Neural cell (in vitro differentiated cells): ENCODE measurements around the gene PHIP.

Source experiments
- EP300 ChIP-seq: fragments of 450-650 bp; conservative IDR thresholded peaks from 2 replicates; pipeline ENCODE4 v1.6.1; 2014; ENCODE audit warnings: antibody characterized with exemption, mild to moderate bottlenecking, moderate library complexity; ENCODE audit not compliant: poor library complexity, severe bottlenecking
- EZH2 ChIP-seq: fragments of 200-600, 300-800 bp; shearing (Covaris generic), sonication (generic); IDR thresholded peaks from 2 replicates; pipeline ENCODE4 v1.6.1; 2014; ENCODE audit warnings: antibody characterized with exemption, low read length, borderline replicate concordance, mild to moderate bottlenecking; ENCODE audit not compliant: insufficient read depth, poor library complexity, severe bottlenecking
- MXI1 ChIP-seq: fragments of 450-650 bp; conservative IDR thresholded peaks from 2 replicates; pipeline ENCODE4 v1.6.1; 2014; ENCODE audit warnings: antibody characterized with exemption, mild to moderate bottlenecking; ENCODE audit not compliant: poor library complexity, severe bottlenecking
- REST ChIP-seq: IDR thresholded peaks from 2 replicates; pipeline ENCODE4 v1.6.1; 2012; ENCODE audit warnings: borderline replicate concordance
- SMC3 ChIP-seq: fragments of 450-650 bp; conservative IDR thresholded peaks from 2 replicates; pipeline ENCODE4 v1.6.1; 2014; ENCODE audit warnings: antibody characterized with exemption, mild to moderate bottlenecking, moderate library complexity; ENCODE audit not compliant: poor library complexity
- TF ChIP-seq, protein P1 (sequence below): fragments of 450-650 bp; IDR thresholded peaks from 2 replicates; pipeline ENCODE4 v1.5.1; 2014; ENCODE audit warnings: antibody characterized with exemption, mild to moderate bottlenecking, moderate library complexity; ENCODE audit not compliant: poor library complexity, severe bottlenecking

GRCh38 chr6:79100304-79100703, 22.2 kb upstream of the PHIP start:
- no peak for TF ChIP-seq REST
- TF ChIP-seq, protein P1, sequence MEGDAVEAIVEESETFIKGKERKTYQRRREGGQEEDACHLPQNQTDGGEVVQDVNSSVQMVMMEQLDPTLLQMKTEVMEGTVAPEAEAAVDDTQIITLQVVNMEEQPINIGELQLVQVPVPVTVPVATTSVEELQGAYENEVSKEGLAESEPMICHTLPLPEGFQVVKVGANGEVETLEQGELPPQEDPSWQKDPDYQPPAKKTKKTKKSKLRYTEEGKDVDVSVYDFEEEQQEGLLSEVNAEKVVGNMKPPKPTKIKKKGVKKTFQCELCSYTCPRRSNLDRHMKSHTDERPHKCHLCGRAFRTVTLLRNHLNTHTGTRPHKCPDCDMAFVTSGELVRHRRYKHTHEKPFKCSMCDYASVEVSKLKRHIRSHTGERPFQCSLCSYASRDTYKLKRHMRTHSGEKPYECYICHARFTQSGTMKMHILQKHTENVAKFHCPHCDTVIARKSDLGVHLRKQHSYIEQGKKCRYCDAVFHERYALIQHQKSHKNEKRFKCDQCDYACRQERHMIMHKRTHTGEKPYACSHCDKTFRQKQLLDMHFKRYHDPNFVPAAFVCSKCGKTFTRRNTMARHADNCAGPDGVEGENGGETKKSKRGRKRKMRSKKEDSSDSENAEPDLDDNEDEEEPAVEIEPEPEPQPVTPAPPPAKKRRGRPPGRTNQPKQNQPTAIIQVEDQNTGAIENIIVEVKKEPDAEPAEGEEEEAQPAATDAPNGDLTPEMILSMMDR, result no peak
- TF ChIP-seq EP300, result no peak
- no peak for TF ChIP-seq MXI1
- no peak for TF ChIP-seq SMC3
- no peak for TF ChIP-seq EZH2
